ENCODE measurements around the gene ZNF597.
"Not testable (repeated sequence)": the region's sequence is repeated elsewhere in the genome, so short reads cannot be mapped to it uniquely, and the experiment has no call there.

The ZNF597 gene

GRCh38 chr16:3481696-3482658 is 38.7 kb upstream of the ZNF597 start:
- Histone ChIP-seq H3K36me3 (ENCODE audit: insufficient read depth, low read length) (peaks cover 7% of the 10 kb centered on the region), H3K9me3 (ENCODE audit: control insufficient read depth, insufficient read depth, low read length) (no peaks in the 10 kb centered on the region), H3K9ac (ENCODE audit: low read depth, low read length) (no peak overlapping the region), H3K4me1 (ENCODE audit: insufficient read depth, low read length) (peaks cover 9% of the 10 kb centered on the region)

DNA sequence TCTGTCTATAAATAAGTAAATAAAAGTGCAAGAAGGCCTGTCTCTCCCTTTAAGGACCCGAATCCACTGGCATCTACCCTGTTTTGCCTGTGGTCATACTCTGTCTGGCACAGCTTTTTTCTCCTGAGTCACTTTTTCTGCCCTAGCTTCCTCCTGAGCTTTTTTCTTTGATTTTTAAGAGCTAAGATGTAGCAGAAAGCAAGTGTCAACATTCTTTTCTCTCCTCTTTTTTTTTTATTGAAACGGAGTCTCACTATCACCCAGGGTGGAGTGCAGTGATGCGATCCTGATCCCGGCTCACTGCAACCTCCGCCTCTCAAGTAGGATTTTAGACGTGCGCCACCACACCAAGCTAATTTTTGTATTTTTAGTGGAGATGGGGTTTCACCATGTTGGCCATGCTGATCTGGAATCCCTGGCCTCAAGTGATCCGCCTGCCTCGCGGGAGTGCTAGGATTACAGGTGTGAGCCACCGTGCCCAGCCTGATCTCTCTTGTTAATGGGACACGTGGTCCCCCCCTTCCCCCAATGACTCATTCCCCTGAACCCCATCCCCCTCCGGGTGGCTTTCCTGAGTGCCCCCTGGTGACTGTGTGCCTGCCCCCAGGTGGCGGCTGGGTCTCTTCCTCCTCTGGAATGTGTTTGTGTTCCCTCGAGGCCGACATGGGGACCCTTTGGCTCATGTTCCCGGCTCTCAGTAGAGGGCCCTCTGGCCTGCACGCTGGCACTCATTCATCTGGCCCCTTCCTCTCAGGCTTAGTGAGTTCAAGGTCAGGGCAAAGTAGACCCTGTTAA is 37.8 kb upstream of the ZNF597 start:
- H3K9ac ChIP-seq (ENCODE audit: low read depth, low read length), result no peak overlapping the region
- H3K4me1 ChIP-seq (ENCODE audit: insufficient read depth, low read length), result peaks cover 9% of the 10 kb centered on the region
- no peaks in the 10 kb centered on the region for H3K9me3 ChIP-seq (ENCODE audit: control insufficient read depth, insufficient read depth, low read length)
- peaks cover 7% of the 10 kb centered on the region for H3K36me3 ChIP-seq (ENCODE audit: insufficient read depth, low read length)

DNA sequence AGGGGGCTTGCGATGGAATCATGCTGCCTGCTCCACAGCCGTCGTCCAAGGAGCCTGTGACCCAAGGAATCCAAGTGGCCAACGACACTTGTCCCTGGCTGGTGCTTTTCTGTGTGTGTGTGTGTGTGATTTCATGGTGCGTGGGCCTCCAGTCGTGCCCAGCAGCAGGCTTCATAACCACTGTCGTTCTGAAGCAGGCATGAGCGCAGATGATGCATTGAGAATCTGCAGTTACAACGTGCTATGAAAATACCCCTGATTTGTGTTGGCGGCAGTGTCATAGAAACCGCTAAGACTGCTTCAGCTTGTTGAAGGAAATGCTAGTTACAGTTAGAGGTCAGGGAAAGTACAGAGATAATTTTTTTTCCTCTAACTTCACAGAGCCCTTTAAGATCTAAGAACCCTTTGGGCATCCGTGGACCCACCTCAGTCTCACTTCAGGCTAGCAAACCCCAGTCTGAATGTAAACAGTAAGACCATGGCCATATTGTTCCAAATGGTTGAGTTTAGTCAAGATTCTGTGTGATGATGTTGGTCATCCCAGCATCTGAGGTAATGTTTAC is 36.4 kb upstream of the ZNF597 start:
- peaks cover 9% of the 10 kb centered on the region for H3K4me1 ChIP-seq (ENCODE audit: insufficient read depth, low read length)
- no peaks in the 10 kb centered on the region for H3K9me3 ChIP-seq (ENCODE audit: control insufficient read depth, insufficient read depth, low read length)
- peaks cover 7% of the 10 kb centered on the region for H3K36me3 ChIP-seq (ENCODE audit: insufficient read depth, low read length)
- H3K9ac ChIP-seq (ENCODE audit: low read depth, low read length), result no peak overlapping the region

DNA sequence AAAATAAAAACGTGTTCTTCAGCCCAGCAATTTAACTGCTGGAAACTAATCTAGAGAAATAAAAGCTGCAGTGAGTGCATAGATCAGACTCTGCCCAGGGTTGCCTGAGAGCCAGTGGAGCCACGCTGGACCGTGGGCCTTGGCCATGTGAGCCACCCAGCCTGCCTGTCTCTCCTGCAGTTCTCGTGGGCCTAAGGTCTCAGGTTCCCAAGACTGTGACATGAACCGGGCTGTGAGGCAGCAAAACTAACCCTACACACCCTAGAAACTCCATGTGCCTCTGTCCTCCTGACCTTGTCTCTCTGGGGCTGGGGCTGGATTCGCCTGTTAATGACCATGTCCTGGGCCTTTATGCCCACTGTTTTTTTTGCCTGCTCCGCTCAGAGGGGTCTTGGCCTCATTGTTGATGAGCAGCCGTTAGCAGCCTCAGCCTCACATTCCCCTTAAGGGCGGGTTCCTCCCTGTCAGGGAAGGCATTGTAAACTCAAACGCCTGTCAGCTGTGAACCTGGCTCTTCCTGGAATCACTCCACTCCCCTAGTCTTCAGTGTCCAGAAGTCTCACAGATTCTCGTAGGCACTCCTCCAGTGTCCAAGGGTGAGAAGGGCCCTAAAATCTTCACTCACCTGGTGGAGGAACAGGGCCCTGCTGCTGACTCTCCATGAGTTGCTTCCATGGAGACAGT is 35.1 kb upstream of the ZNF597 start:
- Histone ChIP-seq H3K36me3 (ENCODE audit: insufficient read depth, low read length) (peaks cover 7% of the 10 kb centered on the region), H3K9me3 (ENCODE audit: control insufficient read depth, insufficient read depth, low read length) (no peaks in the 10 kb centered on the region), H3K9ac (ENCODE audit: low read depth, low read length) (no peak overlapping the region), H3K4me1 (ENCODE audit: insufficient read depth, low read length) (peaks cover 9% of the 10 kb centered on the region)

DNA sequence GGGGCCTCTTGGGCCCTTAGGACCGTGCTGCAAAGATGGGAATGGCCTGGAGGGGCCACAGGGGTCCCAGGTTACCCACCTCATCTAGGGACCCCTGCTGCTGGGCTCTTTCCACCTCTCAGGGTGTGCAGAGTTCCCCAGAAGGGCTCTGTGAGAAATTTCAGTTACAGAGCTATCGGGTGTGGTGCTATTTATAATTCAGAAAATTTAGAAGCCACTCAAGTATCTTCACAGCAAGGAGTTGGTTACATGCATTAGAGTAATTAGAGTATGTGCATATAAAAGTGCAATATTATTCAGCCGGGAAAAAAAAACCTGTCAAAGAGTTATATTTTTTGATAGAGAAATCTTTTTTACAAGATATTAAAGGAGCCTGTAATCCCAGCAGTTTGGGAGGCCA is 33.1 kb upstream of the ZNF597 start:
- Histone ChIP-seq H3K4me1 (ENCODE audit: insufficient read depth, low read length) (peaks cover 5% of the 10 kb centered on the region), H3K9ac (ENCODE audit: low read depth, low read length) (no peak overlapping the region), H3K36me3 (ENCODE audit: insufficient read depth, low read length) (peaks cover 7% of the 10 kb centered on the region), H3K9me3 (ENCODE audit: control insufficient read depth, insufficient read depth, low read length) (no peaks in the 10 kb centered on the region)

DNA sequence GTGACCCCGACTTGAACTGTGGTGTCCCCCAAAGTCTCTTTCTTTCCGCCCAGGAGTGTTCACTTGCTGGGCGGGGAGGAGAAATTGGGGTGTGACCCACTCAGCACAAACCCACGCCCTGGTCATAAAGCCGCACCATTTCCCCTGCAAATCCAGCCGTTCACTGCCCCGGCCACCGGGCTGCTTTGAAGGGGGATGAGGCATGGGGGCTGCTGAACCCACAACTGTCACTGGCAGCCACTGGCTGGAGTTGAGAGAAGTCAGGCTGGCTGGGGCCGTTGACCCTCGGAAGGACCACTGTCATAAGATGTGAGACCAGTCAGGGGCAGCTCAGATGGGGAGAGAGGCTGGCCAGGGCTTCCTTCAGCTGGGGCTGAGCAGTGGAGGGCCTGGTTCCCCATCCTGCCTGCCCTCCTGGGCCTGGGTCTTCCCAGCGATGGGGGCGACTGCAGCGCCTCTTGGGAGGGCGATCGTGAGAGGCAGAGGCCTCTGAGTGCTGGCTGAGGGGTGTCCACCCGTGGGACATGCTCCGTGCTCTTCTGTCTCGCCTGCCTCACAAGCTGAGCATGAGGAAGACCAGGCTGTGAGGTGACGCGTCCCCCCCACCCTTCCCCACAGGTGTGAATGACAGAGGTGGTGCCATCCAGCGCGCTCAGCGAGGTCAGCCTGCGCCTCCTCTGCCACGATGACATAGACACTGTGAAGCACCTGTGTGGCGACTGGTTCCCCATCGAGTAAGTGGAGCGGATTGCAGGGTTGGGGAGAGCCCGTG is 32.5 kb upstream of the ZNF597 start:
- Histone ChIP-seq H3K36me3 (ENCODE audit: insufficient read depth, low read length) (peaks cover 7% of the 10 kb centered on the region), H3K9me3 (ENCODE audit: control insufficient read depth, insufficient read depth, low read length) (no peaks in the 10 kb centered on the region), H3K4me1 (ENCODE audit: insufficient read depth, low read length) (peaks cover 1% of the 10 kb centered on the region), H3K9ac (ENCODE audit: low read depth, low read length) (no peak overlapping the region)

DNA sequence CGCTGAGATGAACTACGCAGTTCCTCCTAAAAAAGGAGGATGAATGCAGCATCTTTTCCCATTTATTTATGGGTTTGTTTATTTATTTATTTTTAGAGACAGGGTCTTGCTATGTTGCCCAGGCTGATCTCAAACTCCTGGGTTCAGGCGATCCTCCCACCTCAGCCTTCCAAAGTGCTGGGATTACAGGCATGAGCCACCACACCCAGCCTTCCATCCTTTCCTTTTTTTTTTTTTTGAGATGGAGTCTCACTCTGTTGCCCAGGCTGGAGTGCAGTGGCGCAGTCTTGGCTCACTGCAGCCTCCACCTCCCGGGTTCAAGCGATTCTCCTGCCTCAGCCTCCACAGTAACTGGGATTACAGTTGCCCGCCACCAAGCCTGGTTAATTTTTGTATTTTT is 31.6 kb upstream of the ZNF597 start:
- not testable (repeated sequence) for H3K4me1 ChIP-seq (ENCODE audit: insufficient read depth, low read length); H3K36me3 ChIP-seq (ENCODE audit: insufficient read depth, low read length); H3K9me3 ChIP-seq (ENCODE audit: control insufficient read depth, insufficient read depth, low read length); H3K9ac ChIP-seq (ENCODE audit: low read depth, low read length)

DNA sequence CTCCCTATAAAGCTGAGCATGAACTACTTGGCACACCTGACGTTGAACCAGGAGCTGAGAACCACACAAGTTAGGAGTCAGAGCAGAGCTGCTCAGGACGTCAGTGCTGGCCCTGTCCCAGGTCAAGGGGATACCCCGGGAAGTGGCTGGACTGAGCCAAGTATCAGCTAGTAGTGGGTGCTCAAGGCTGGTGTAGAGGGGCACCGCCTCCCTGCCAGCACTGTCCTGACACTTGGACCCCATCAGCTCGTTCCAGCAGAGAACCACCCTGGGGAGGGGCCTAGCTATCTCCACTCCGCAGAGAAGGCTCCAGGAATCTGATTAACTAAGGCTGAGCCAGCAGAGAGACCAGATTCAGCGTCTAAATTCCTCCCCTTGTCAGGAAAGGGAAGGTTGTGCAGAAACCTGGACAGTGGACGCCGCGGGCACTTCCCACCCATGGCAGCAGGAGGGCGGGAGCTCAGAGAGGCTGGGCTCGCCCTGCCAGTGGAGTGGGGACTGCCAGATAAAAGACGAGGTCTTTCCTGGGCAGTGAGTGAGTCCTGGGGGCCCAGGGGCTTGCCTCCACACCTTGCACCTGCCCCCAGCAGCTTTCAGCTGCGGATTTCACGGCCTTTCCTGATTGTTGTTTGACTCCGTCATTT is 31.0 kb upstream of the ZNF597 start:
- Histone ChIP-seq H3K9me3 (ENCODE audit: control insufficient read depth, insufficient read depth, low read length) (no peaks in the 10 kb centered on the region), H3K36me3 (ENCODE audit: insufficient read depth, low read length) (peaks cover 2% of the 10 kb centered on the region; the same call in 1 of the 2 replicates), H3K9ac (ENCODE audit: low read depth, low read length) (no peak overlapping the region), H3K4me1 (ENCODE audit: insufficient read depth, low read length) (no peaks in the 10 kb centered on the region)

DNA sequence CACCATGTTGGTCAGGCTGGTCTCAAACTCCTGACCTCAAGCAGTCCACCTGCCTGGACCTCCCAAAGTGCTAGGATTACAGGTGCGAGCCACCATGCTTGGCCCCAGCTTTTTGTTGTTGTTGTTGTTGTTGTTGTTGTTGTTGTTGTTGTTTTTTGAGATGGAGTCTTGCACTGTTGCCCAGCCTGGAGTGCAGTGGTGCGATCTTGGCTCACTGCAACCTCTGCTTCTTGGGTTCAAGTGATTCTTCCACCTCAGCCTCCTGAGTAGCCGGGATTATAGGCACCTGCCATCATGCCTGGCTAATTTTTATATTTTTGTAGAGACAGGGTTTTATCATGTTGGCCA is 30.3 kb upstream of the ZNF597 start:
- H3K36me3 ChIP-seq (ENCODE audit: insufficient read depth, low read length); H3K4me1 ChIP-seq (ENCODE audit: insufficient read depth, low read length); H3K9ac ChIP-seq (ENCODE audit: low read depth, low read length); H3K9me3 ChIP-seq (ENCODE audit: control insufficient read depth, insufficient read depth, low read length): not testable (repeated sequence)

DNA sequence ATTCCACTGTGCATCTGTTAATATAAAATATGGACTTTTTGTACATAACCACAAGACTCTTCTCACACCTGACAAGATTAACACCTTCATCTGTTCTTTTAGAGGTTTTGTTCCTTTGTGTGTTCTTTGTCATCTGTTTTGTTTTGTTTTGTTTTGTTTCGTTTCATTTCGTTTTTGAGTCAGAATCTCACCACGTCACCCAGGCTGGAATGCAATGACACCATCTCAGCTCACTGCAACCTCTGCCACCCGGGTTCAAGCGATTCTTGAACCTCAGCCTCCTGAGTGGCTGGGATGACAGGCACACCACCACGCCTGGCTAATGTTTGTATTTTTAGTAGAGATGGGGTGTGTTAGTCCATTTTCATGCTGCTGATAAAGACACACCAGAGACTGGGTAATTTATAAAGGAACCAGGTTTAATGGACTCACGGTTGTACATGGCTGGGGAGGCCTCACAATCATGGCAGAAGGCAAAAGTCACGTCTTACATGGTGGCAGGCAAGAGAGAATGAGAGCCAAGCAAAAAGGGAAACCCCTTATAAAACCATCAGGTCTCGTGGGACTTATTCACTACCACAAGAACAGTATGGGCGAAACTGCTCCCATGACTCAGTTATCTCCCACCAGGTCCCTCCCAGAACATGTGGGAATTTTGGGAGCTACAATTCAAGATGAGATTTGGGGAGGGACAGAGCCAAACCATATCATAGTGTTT is 29.7 kb upstream of the ZNF597 start:
- H3K9ac ChIP-seq (ENCODE audit: low read depth, low read length), result no peak overlapping the region
- H3K4me1 ChIP-seq (ENCODE audit: insufficient read depth, low read length), result peaks cover 2% of the 10 kb centered on the region; the same call in 1 of the 2 replicates
- no peaks in the 10 kb centered on the region for H3K9me3 ChIP-seq (ENCODE audit: control insufficient read depth, insufficient read depth, low read length)
- H3K36me3 ChIP-seq (ENCODE audit: insufficient read depth, low read length), result no peaks in the 10 kb centered on the region

GRCh38 chr16:3471518-3472176 is 28.3 kb upstream of the ZNF597 start:
- Histone ChIP-seq H3K9ac (ENCODE audit: low read depth, low read length) (no peak overlapping the region), H3K9me3 (ENCODE audit: control insufficient read depth, insufficient read depth, low read length) (no peaks in the 10 kb centered on the region), H3K4me1 (ENCODE audit: insufficient read depth, low read length) (peaks cover 9% of the 10 kb centered on the region), H3K36me3 (ENCODE audit: insufficient read depth, low read length) (no peaks in the 10 kb centered on the region)

DNA sequence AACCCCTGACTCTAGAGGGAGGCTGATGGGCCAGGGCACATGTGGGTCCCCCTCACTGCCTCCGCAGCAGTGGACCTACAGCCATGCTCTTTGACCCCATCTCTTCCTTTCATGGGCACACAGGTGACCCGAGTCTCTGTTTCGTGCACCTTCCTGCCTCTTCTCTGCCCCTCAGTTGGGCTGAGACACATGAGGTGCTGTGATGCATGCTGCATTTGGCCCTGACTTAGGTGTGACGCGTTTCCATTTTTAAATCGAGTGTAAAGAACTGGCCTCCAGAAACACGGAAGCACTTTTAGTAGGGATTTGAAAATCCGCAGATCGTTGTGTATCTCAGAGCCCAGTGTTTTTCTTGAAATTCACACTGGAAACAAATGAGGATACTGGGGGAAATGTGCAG is 27.4 kb upstream of the ZNF597 start:
- H3K9ac ChIP-seq (ENCODE audit: low read depth, low read length), result no peak overlapping the region
- no peaks in the 10 kb centered on the region for H3K9me3 ChIP-seq (ENCODE audit: control insufficient read depth, insufficient read depth, low read length)
- H3K4me1 ChIP-seq (ENCODE audit: insufficient read depth, low read length), result peaks cover 9% of the 10 kb centered on the region
- no peaks in the 10 kb centered on the region for H3K36me3 ChIP-seq (ENCODE audit: insufficient read depth, low read length)
